Mammary epithelial cell (primary cell): ENCODE measurements around the gene PPARG.

Experiments
- EZH2 ChIP-seq: IDR thresholded peaks from 2 replicates; pipeline ENCODE4 v1.6.1; 2012; ENCODE audit warnings: low read length, inconsistent platforms, borderline replicate concordance
- TF ChIP-seq, protein P1 (sequence below), 2 donors: IDR thresholded peaks in 1 of 2; conservative IDR thresholded peaks in 1 of 2; 2 replicates each; pipeline ENCODE4 v1.5.1; 2011 to 2012; ENCODE audit warnings: inconsistent platforms in 2 of 2, low read length in 2 of 2, mild to moderate bottlenecking in 2 of 2, control low read depth in 1 of 2, low read depth in 1 of 2; ENCODE audit not compliant: insufficient read depth in 1 of 2; ENCODE audit errors: extremely low read depth in 1 of 2

DNA sequence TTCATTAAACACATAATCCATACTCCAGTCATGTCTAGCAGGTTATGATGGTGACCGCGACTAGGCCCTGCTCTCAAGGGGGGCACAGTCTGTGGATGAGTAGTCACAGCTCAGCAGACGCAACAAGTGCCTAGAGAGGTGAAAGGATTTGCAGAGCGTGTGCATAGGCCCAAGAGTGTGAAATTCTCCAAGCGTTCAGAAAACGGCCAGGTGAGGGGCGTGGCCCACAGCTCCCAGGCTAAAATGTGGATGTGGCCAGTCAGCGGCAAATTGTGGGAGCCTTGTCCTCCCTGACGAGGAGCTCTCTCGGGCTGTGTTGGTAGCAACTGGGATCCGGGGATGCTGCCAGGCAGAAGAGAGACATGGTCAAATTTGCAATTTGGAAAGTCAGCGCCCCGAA is 149.0 kb downstream of the PPARG start:
- TF ChIP-seq, protein P1, sequence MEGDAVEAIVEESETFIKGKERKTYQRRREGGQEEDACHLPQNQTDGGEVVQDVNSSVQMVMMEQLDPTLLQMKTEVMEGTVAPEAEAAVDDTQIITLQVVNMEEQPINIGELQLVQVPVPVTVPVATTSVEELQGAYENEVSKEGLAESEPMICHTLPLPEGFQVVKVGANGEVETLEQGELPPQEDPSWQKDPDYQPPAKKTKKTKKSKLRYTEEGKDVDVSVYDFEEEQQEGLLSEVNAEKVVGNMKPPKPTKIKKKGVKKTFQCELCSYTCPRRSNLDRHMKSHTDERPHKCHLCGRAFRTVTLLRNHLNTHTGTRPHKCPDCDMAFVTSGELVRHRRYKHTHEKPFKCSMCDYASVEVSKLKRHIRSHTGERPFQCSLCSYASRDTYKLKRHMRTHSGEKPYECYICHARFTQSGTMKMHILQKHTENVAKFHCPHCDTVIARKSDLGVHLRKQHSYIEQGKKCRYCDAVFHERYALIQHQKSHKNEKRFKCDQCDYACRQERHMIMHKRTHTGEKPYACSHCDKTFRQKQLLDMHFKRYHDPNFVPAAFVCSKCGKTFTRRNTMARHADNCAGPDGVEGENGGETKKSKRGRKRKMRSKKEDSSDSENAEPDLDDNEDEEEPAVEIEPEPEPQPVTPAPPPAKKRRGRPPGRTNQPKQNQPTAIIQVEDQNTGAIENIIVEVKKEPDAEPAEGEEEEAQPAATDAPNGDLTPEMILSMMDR (conservative IDR thresholded peaks at IDR 0.05 in 1 of 2, IDR thresholded peaks at IDR 0.05 in 1 of 2; ENCODE audit: extremely low read depth in 1 of 2, insufficient read depth in 1 of 2, low read depth in 1 of 2, low read length in 2 of 2): no peak
- TF ChIP-seq EZH2: no peak
